Mesenchymal stem cell (in vitro differentiated cells and primary cell): ENCODE measurements around the gene ABAT.

Source experiments
- DNase-seq: peaks from one replicate; pipeline ENCODE4 v3.0.0-alpha.2; 2013
- H2AFZ ChIP-seq: one replicate; pipeline ENCODE4 v1.6.1; 2013; ENCODE audit warnings: low read depth, mild to moderate bottlenecking, control low read depth, inconsistent platforms, low read length, moderate library complexity
- H2AK5ac ChIP-seq: 2 replicates; pipeline ENCODE4 v1.6.1; 2013; ENCODE audit warnings: low read length, moderate library complexity, mild to moderate bottlenecking, inconsistent platforms; ENCODE audit not compliant: severe bottlenecking
- H2BK120ac ChIP-seq: one replicate; pipeline ENCODE4 v1.6.1; 2013; ENCODE audit warnings: low read depth, mild to moderate bottlenecking, inconsistent platforms, low read length, moderate library complexity
- H2BK12ac ChIP-seq, 2 experiments: one replicate each; pipeline ENCODE4 v1.6.1; 2013; ENCODE audit warnings: inconsistent platforms in 2 of 2, low read length in 2 of 2, mild to moderate bottlenecking in 2 of 2, moderate library complexity in 2 of 2, control low read depth in 1 of 2
- H2BK15ac ChIP-seq: one replicate; pipeline ENCODE4 v1.6.1; 2013; ENCODE audit warnings: mild to moderate bottlenecking, low read depth, inconsistent platforms; ENCODE audit not compliant: poor library complexity, severe bottlenecking
- H2BK5ac ChIP-seq: 2 replicates; pipeline ENCODE4 v1.6.1; 2013; ENCODE audit warnings: low read depth, mild to moderate bottlenecking, low read length, control low read depth, inconsistent platforms; ENCODE audit not compliant: poor library complexity, severe bottlenecking
- H3K14ac ChIP-seq, 2 experiments: one replicate each; pipeline ENCODE4 v1.6.1; 2013; ENCODE audit warnings: inconsistent platforms in 2 of 2, low read length in 2 of 2, control low read depth in 1 of 2, mild to moderate bottlenecking in 1 of 2, moderate library complexity in 1 of 2
- H3K18ac ChIP-seq, 2 experiments: one replicate each; pipeline ENCODE4 v1.6.1; 2013; ENCODE audit warnings: inconsistent platforms in 2 of 2, low read length in 2 of 2, control low read depth in 1 of 2, low read depth in 1 of 2, mild to moderate bottlenecking in 1 of 2
- H3K23ac ChIP-seq, 2 experiments: one replicate each; pipeline ENCODE4 v1.6.1; 2013; ENCODE audit warnings: inconsistent platforms in 2 of 2, low read length in 2 of 2, mild to moderate bottlenecking in 2 of 2, moderate library complexity in 2 of 2, control low read depth in 1 of 2
- H3K27ac ChIP-seq: 2 replicates; pipeline ENCODE4 v1.5.1; 2013; ENCODE audit warnings: mild to moderate bottlenecking, moderate library complexity, low read length, control low read depth, inconsistent platforms; ENCODE audit not compliant: poor library complexity, severe bottlenecking
- H3K27me3 ChIP-seq, 2 experiments: 2 replicates each; pipeline versions ENCODE4 v1.6.1 to v1.7.0; 2013; ENCODE audit warnings: low read length in 2 of 2, mild to moderate bottlenecking in 2 of 2, moderate library complexity in 2 of 2, control low read depth in 1 of 2, inconsistent platforms in 1 of 2; ENCODE audit not compliant: control insufficient read depth in 1 of 2, insufficient read depth in 1 of 2
- H3K36me3 ChIP-seq, 2 experiments: 2 replicates each; pipeline versions ENCODE4 v1.6.1 to v1.7.0; 2013; ENCODE audit warnings: low read length in 2 of 2, control low read depth in 1 of 2, inconsistent platforms in 1 of 2, low read depth in 1 of 2, mild to moderate bottlenecking in 1 of 2; ENCODE audit not compliant: insufficient read depth in 2 of 2, control insufficient read depth in 1 of 2
- H3K4ac ChIP-seq, 2 experiments: one replicate each; pipeline ENCODE4 v1.6.1; 2013; ENCODE audit warnings: inconsistent platforms in 2 of 2, low read length in 2 of 2, mild to moderate bottlenecking in 2 of 2, moderate library complexity in 2 of 2, control low read depth in 1 of 2, low read depth in 1 of 2
- H3K4me1 ChIP-seq: 2 replicates; pipeline ENCODE4 v1.6.1; 2013; ENCODE audit warnings: low read depth, low read length, control low read depth; ENCODE audit not compliant: control insufficient read depth, insufficient read depth
- H3K4me2 ChIP-seq: 2 replicates; pipeline ENCODE4 v1.6.1; 2013; ENCODE audit warnings: low read length, mild to moderate bottlenecking, inconsistent platforms; ENCODE audit not compliant: poor library complexity, severe bottlenecking
- H3K4me3 ChIP-seq, 2 experiments: 2 replicates each; pipeline versions ENCODE4 v1.5.1 to v1.7.0; 2013; ENCODE audit warnings: low read length in 2 of 2, mild to moderate bottlenecking in 2 of 2, control low read depth in 1 of 2, low read depth in 1 of 2; ENCODE audit not compliant: insufficient read depth in 1 of 2
- H3K79me1 ChIP-seq: replicated peaks from 2 replicates; pipeline ENCODE4 v1.6.1; 2013; ENCODE audit warnings: mild to moderate bottlenecking, control low read depth, low read length, inconsistent platforms; ENCODE audit not compliant: poor library complexity, severe bottlenecking
- H3K9ac ChIP-seq: 2 replicates; pipeline ENCODE4 v1.7.0; 2013; ENCODE audit warnings: mild to moderate bottlenecking, low read length, moderate library complexity
- H3K9me3 ChIP-seq: 2 replicates; pipeline ENCODE4 v1.7.0; 2013; ENCODE audit warnings: mild to moderate bottlenecking, low read length; ENCODE audit not compliant: control insufficient read depth
- H4K8ac ChIP-seq: one replicate; pipeline ENCODE4 v1.6.1; 2013; ENCODE audit warnings: inconsistent platforms, mild to moderate bottlenecking, low read length, moderate library complexity
- H4K91ac ChIP-seq: one replicate; pipeline ENCODE4 v1.6.1; 2013; ENCODE audit warnings: mild to moderate bottlenecking, low read length, inconsistent platforms
- WGBS: methylation state at CpG from one replicate; pipeline ENCODE4 v1.1.7; 2013; ENCODE audit warnings: mixed read lengths; 5-methylcytosine and 5-hydroxymethylcytosine counted together

ABAT gene

GRCh38 chr16:8632675-8633182, 41.7 kb upstream of the ABAT start:
- H4K8ac ChIP-seq, result no peak overlapping the region
- WGBS, result 97% methylated on average over 4 of the region's 5 CpGs
- H3K4me3 ChIP-seq, result no peak overlapping the region
- no peak overlapping the region for H3K4ac ChIP-seq
- no peaks in the 10 kb centered on the region for H3K9me3 ChIP-seq
- H3K14ac ChIP-seq, result no peak overlapping the region
- H2BK5ac ChIP-seq, result no peak overlapping the region
- no peak overlapping the region for H4K91ac ChIP-seq
- no peak overlapping the region for H2BK15ac ChIP-seq
- H3K79me1 ChIP-seq, result peaks cover 49% of the 10 kb centered on the region
- no peaks in the 10 kb centered on the region for H3K27me3 ChIP-seq
- no peak for DNase-seq
- H2BK12ac ChIP-seq, result no peak overlapping the region
- H2AFZ ChIP-seq, result no peak overlapping the region
- H2BK120ac ChIP-seq, result no peak overlapping the region
- no peak overlapping the region for H3K23ac ChIP-seq
- peaks cover 69 to 96% of the 10 kb centered on the region in 2 experiments for H3K36me3 ChIP-seq
- H3K27ac ChIP-seq, result no peak overlapping the region
- H2AK5ac ChIP-seq, result no peak overlapping the region
- no peak overlapping the region for H3K18ac ChIP-seq
- H3K4me1 ChIP-seq, result peaks cover 1% of the 10 kb centered on the region
- no peak overlapping the region for H3K4me2 ChIP-seq
- no peak overlapping the region for H3K9ac ChIP-seq

- Histone ChIP-seq H2BK15ac (no peak overlapping the region), H2AFZ (no peak overlapping the region), H3K23ac (no peak overlapping the region), H3K18ac (no peak overlapping the region), H2BK120ac (no peak overlapping the region), H3K4me2 (no peak overlapping the region), H2BK5ac (no peak overlapping the region), H4K91ac (no peak overlapping the region), H2BK12ac (no peak overlapping the region), H3K79me1 (peaks cover 32% of the 10 kb centered on the region), H3K9me3 (no peaks in the 10 kb centered on the region), H3K27me3 (no peaks in the 10 kb centered on the region), H3K27ac (no peak overlapping the region), H4K8ac (no peak overlapping the region), H3K4ac (no peak overlapping the region), H3K36me3 (peaks cover 67 to 94% of the 10 kb centered on the region in 2 experiments), H3K14ac (no peak overlapping the region), H3K9ac (no peak overlapping the region), H3K4me1 (peaks cover 1% of the 10 kb centered on the region), H2AK5ac (no peak overlapping the region), H3K4me3 (no peak overlapping the region)
- DNase-seq, result peak; percentile 56
- WGBS, result 86% methylated on average over 17 of the region's 18 CpGs
Observed at GRCh38 chr16:8634991-8635736, 39.3 kb upstream of the ABAT start.

- H3K4me1 ChIP-seq, result peaks cover 1% of the 10 kb centered on the region
- H3K18ac ChIP-seq, result no peak overlapping the region
- no peaks in the 10 kb centered on the region for H3K27me3 ChIP-seq
- no peak overlapping the region for H3K27ac ChIP-seq
- H4K91ac ChIP-seq, result no peak overlapping the region
- H2AK5ac ChIP-seq, result no peak overlapping the region
- no peak overlapping the region for H3K23ac ChIP-seq
- no peak overlapping the region for H3K4ac ChIP-seq
- H2BK120ac ChIP-seq, result no peak overlapping the region
- H4K8ac ChIP-seq, result no peak overlapping the region
- H2BK15ac ChIP-seq, result no peak overlapping the region
- H3K14ac ChIP-seq, result no peak overlapping the region
- H3K4me3 ChIP-seq, result no peak overlapping the region
- WGBS, result 90% methylated on average over 12 of the region's 13 CpGs
- peaks cover 73 to 89% of the 10 kb centered on the region in 2 experiments for H3K36me3 ChIP-seq
- no peak overlapping the region for H2BK5ac ChIP-seq
- H3K9me3 ChIP-seq, result no peaks in the 10 kb centered on the region
- no peak overlapping the region for H2AFZ ChIP-seq
- DNase-seq, result no peak
- peaks cover 21% of the 10 kb centered on the region for H3K79me1 ChIP-seq
- H3K9ac ChIP-seq, result no peak overlapping the region
- no peak overlapping the region for H2BK12ac ChIP-seq
- H3K4me2 ChIP-seq, result no peak overlapping the region
Observed at GRCh38 chr16:8639694-8640093, 34.7 kb upstream of the ABAT start.

- H3K27me3 ChIP-seq, result no peaks in the 10 kb centered on the region
Observed at GRCh38 chr16:8641671-8642070, 32.7 kb upstream of the ABAT start.

More at GRCh38 chr16:8641671-8642070, 32.7 kb upstream of the ABAT start:
- Histone ChIP-seq H2BK120ac (no peak overlapping the region), H3K14ac (no peak overlapping the region), H2AK5ac (no peak overlapping the region), H3K4ac (no peak overlapping the region), H2AFZ (no peak overlapping the region), H3K9me3 (no peaks in the 10 kb centered on the region), H3K18ac (no peak overlapping the region), H2BK12ac (no peak overlapping the region), H3K9ac (no peak overlapping the region), H3K27ac (no peak overlapping the region), H4K91ac (no peak overlapping the region), H3K36me3 (peaks cover 82 to 92% of the 10 kb centered on the region in 2 experiments), H3K4me3 (peak overlapping the region in 1 of 2 experiments; percentile 19), H4K8ac (no peak overlapping the region), H3K23ac (no peak overlapping the region), H3K4me2 (no peak overlapping the region), H3K4me1 (no peaks in the 10 kb centered on the region), H2BK15ac (no peak overlapping the region), H2BK5ac (no peak overlapping the region), H3K79me1 (peaks cover 16% of the 10 kb centered on the region)
- no peak for DNase-seq
- 81% methylated on average over 6 of the region's 9 CpGs for WGBS
